Stimulated activated effector memory CD8-positive, alpha-beta T cell treated with anti-CD3 and anti-CD28 coated beads, Interleukin-12 subunit alpha, Interleukin-12 subunit beta, amount 100 ng/mL, for 72 hours (primary cell): ENCODE results near the gene SLFN11.

Source experiments
- ATAC-seq: fragments of 150-1000 bp; cut with Tn5 transposase; 2 replicates; pipeline ENCODE4 v1.10.0; 2021
- DNase-seq, 2 donors: peaks; one replicate each; pipeline ENCODE4 v3.0.0; 2021 to 2022; ENCODE audit warnings: low spot score in 2 of 2
- H3K27ac Mint-ChIP-seq: one replicate; pipeline ENCODE4 v1.8.0; 2022; ENCODE audit warnings: mild to moderate bottlenecking, mixed read lengths
- H3K36me3 Mint-ChIP-seq: one replicate; pipeline ENCODE4 v1.8.0; 2022; ENCODE audit warnings: mild to moderate bottlenecking, mixed read lengths
- H3K4me1 Mint-ChIP-seq: one replicate; pipeline ENCODE4 v1.8.0; 2022; ENCODE audit warnings: mixed read lengths
- H3K4me3 Mint-ChIP-seq: one replicate; pipeline ENCODE4 v1.8.0; 2022; ENCODE audit warnings: mild to moderate bottlenecking, mixed read lengths
- H3K9me3 Mint-ChIP-seq: one replicate; pipeline ENCODE4 v1.8.0; 2022; ENCODE audit warnings: mixed read lengths

The SLFN11 gene

DNA sequence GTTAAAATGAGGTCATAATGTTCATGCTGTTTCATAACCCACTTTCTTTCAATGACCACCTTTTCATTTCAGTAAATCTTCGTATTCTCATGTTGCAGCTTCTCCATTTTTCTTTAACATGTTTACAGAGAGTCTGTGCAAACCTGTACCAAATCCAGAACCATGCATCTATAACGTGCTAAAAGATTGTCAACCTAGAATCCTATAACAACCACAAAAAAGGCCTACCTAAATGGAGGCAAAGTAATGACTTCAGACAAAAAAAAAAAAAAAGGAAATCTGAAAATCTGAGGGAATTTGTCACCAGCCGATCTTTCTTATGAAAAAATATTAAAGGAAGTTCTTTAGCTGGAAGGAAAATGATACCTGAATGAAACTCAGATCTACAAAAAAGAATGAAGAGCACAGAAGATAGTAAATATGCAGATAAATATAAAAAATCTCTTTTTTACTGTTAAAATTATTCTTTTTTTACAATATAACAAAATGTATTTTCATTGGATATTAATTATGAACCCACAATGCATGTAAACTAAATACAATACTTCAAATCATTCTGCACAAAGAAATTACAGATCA lies 1.4 kb upstream of the SLFN11 start:
- ATAC-seq (no peak), DNase-seq (no peak)
- Mint-ChIP-seq H3K36me3 (peaks cover 49% of the 10 kb centered on the region), H3K9me3 (peaks cover 10% of the 10 kb centered on the region), H3K27ac (peak overlapping the region; percentile 100), H3K4me1 (peaks cover 49% of the 10 kb centered on the region), H3K4me3 (peak overlapping the region; percentile 99)

DNA sequence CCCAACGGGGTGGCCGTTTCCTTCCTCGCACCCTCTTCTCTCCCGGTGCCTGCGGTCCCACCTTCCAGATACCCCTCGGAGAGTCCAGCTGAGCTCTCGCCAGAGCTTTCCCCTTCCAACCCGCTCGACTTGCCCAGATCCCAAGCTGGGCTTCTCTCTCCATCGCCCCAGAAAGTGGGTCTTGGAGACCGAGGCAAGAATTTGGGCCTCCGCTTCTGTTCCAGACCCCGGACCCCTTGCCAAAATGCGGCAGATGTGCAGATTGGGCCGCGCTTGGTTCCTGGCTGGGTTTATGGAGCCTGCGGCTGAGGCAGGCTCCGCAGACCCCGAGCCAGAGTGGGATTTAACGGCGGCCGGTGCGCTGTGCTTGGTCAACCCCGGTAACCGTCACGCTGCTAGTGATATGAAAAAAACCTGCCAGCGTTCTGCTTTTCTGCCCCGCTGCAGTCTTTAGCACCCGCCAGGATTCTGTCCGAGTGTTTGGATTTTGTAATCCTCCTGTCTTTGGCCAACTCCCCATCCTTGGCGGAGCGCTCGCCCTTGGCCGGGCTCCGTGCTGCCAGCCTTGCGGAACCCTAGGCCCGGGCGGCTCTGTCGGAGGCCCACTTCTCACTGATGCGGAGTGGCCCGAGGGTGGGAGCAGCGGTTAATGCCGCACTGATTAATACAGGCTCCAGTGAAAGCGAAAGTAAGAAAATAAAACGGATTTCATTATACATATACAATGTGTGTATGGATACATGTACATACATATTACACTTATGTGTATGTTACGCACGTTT lies 754 bp upstream of the SLFN11 start:
- H3K4me3 Mint-ChIP-seq: peak overlapping the region; percentile 99
- DNase-seq: peak; percentile 43 to 85
- H3K27ac Mint-ChIP-seq: peak overlapping the region; percentile 100
- peaks cover 55% of the 10 kb centered on the region for H3K4me1 Mint-ChIP-seq
- peak; percentile 80 for ATAC-seq
- H3K36me3 Mint-ChIP-seq: peaks cover 55% of the 10 kb centered on the region
- peaks cover 10% of the 10 kb centered on the region for H3K9me3 Mint-ChIP-seq

DNA sequence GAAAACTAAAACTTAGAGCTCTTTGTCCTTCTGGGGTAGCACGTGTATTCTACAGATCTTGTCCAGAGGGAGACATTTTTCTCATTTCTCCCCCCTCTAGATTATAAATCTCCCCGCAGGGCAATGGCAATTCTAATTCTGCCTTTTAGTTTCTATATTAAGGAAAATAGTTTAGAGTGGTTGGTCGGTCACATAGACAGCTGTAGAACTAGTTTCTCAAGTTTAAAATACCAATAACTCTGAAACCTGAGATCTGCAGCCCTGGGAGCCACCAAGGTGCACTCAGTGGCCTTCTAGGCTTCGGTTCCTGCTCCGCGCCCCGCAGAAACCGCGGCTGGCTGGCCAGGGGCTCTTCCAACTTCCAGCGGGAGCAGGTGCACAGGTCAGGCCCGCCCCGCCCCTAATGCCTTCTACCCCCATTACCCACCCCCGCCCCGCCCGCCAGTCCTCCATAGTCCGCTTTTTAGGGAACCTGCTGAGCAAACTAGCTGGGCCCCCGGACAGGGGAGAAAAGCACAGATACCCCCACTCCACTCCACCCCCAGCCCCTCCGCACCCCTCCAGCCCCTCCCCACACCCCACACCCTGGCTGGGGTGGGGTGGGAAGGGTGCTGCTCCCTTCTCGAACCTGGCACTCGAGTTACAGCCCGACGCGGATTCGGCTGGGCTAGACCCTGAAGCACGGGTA lies 431 bp downstream of the SLFN11 start:
- peak; percentile 4 for ATAC-seq

DNA sequence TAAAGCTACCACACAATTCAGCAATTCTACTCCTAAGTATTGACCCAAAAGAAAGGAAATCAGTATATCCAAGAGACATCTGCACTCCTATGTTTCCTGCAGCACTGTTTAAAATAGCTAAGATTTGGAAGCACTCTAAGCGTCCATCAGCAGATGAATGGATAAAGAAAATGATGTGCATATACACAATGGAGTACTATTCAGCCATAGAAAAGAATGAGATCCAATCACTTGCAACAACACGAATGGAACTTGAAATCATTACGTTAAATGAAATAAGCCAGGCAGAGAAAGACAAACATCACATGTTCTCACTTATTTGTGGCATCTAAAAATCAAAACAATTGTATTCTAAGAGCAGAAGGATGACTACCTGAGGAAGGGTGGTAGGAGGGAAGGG lies 1.5 kb downstream of the SLFN11 start:
- Mint-ChIP-seq H3K27ac (peak overlapping the region; percentile 24), H3K4me3 (peak overlapping the region; percentile 99), H3K4me1 (peaks cover 67% of the 10 kb centered on the region), H3K36me3 (peaks cover 78% of the 10 kb centered on the region), H3K9me3 (peaks cover 10% of the 10 kb centered on the region)
- ATAC-seq (no peak), DNase-seq (no peak)

More for the DNA sequence above, 431 bp downstream of the SLFN11 start:
- Mint-ChIP-seq H3K36me3 (peaks cover 67% of the 10 kb centered on the region), H3K4me1 (peaks cover 66% of the 10 kb centered on the region), H3K4me3 (peak overlapping the region; percentile 99), H3K27ac (peak overlapping the region; percentile 100), H3K9me3 (peaks cover 10% of the 10 kb centered on the region)
- peak; percentile 14 to 71 for DNase-seq

DNA sequence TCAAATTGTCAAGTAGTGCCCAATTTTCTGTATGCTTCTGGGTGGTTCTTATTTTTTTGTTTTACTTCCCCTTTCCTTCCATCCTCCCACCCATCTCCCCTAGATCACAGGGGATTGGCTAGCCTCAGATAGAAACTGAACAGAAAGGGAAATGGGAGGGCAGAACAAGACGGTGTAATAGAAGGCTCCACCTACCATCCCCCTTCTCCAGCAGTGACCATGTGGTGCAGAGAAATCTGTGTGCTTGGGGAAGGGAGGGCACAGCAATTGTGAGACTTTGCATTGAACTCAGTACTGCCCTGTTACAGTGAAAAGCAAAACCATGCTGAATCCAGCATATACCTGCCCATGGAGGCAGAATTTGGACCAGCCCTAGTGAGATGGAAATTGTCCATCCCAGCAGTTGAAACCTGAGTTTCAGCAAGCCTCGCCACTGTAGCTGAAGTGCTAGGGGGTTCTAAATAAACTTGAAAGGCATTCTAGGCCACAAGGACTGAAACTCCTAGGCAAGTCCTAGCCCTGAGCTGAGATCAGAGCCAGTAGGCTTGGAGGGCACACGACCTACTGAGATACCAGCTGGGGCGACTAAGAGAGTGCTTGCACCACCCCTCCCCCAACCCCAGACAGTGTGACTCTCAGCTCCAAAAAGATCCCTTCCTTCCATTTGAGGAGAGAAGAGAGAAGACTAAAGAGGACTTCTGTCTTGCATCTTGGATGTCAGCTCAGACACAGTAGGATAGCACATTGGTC lies 5.2 kb downstream of the SLFN11 start:
- no peak for DNase-seq
- H3K4me3 Mint-ChIP-seq: peak overlapping the region; percentile 18
- H3K27ac Mint-ChIP-seq: no peak overlapping the region
- H3K36me3 Mint-ChIP-seq: peaks cover 100% of the 10 kb centered on the region
- ATAC-seq: peak; percentile 87
- peaks cover 10% of the 10 kb centered on the region for H3K9me3 Mint-ChIP-seq
- H3K4me1 Mint-ChIP-seq: peaks cover 78% of the 10 kb centered on the region

DNA sequence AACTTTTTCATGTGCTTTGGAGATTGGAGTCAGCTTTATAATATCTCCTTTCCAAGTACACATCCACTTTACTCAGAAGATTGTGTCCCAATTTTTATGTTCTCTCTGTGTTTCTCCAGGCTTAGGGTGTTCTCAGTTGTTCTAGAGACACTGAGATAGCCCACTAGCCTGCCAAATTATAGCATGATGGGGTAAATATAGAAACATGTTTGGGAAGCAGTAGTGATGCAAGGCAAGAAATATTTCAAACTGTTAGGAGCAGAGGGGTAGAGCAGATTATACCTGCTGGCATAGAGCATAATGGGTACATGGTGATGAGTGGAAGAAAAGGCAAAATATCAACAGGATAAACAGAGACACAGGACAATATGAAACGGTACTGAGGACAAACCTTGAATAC lies 12.4 kb downstream of the SLFN11 start:
- DNase-seq (no peak), ATAC-seq (no peak)
- Mint-ChIP-seq H3K36me3 (peaks cover 100% of the 10 kb centered on the region), H3K27ac (peak overlapping the region; percentile 23), H3K4me3 (no peak overlapping the region), H3K4me1 (peaks cover 48% of the 10 kb centered on the region), H3K9me3 (no peaks in the 10 kb centered on the region)

DNA sequence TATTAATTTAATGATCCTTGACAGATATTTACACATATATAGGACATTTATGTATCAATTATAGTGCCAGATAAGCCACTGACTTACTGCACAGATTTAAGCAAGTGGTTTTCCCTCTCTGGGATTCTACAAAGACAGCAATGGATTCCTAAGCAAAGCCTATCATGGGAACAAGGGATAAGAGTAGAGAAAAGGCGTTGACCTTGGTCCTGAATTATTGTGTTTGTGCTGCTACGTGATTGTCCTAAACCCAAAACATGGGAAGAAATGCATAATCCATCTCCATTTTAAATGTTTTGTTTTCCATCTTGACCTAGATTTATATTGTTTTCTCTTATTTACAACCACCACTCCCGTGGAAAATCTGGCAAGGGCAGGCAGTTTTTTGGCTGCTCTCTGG lies 14.0 kb downstream of the SLFN11 start:
- H3K27ac Mint-ChIP-seq: no peak overlapping the region
- H3K4me1 Mint-ChIP-seq: peaks cover 43% of the 10 kb centered on the region
- no peaks in the 10 kb centered on the region for H3K9me3 Mint-ChIP-seq
- no peak for ATAC-seq
- peaks cover 100% of the 10 kb centered on the region for H3K36me3 Mint-ChIP-seq
- no peak overlapping the region for H3K4me3 Mint-ChIP-seq
- no peak for DNase-seq

DNA sequence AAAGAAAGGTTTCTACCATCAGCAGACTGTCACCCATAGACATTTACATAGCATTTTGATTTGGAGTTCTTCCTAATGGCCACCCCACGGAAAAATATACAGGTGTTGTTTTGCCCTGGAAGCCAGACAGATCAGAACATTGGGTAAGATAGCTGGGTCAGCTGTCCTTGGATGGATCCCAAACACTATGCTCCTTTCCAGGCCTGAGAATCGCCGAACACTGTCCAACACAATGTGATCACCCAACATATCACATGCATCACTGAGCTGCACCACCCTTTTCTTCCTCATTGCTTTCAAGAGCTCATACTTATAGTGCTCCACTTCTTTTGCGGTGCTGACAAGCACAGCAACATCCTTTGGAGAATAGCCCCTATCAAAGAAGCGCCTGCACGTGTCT lies 21.1 kb downstream of the SLFN11 start:
- ATAC-seq (no peak), DNase-seq (no peak)
- peaks cover 16% of the 10 kb centered on the region for H3K4me1 Mint-ChIP-seq
- H3K4me3 Mint-ChIP-seq: no peak overlapping the region
- no peaks in the 10 kb centered on the region for H3K9me3 Mint-ChIP-seq
- no peak overlapping the region for H3K27ac Mint-ChIP-seq
- peaks cover 88% of the 10 kb centered on the region for H3K36me3 Mint-ChIP-seq

DNA sequence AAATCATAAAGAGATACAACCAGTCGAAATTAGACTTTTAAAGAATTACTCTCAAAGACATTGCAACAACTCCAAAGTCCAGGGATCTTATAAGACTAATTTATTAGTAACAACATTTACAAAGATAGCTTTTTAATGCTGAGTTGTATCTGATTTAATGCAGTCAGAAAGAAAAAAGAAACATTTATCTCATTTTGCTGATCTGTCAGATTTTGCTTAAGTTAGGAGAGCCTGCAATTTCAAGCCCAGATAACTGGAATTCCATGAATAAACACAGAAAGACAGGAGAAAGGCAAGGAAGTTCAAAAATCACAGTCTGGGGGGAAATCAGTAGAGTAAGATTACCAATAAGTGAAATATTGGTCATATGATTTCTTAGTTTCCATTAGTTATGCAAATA lies 22.9 kb downstream of the SLFN11 start:
- Mint-ChIP-seq H3K4me1 (peaks cover 24% of the 10 kb centered on the region), H3K9me3 (no peaks in the 10 kb centered on the region), H3K4me3 (no peak overlapping the region), H3K36me3 (peaks cover 78% of the 10 kb centered on the region), H3K27ac (no peak overlapping the region)
- ATAC-seq (no peak), DNase-seq (no peak)

DNA sequence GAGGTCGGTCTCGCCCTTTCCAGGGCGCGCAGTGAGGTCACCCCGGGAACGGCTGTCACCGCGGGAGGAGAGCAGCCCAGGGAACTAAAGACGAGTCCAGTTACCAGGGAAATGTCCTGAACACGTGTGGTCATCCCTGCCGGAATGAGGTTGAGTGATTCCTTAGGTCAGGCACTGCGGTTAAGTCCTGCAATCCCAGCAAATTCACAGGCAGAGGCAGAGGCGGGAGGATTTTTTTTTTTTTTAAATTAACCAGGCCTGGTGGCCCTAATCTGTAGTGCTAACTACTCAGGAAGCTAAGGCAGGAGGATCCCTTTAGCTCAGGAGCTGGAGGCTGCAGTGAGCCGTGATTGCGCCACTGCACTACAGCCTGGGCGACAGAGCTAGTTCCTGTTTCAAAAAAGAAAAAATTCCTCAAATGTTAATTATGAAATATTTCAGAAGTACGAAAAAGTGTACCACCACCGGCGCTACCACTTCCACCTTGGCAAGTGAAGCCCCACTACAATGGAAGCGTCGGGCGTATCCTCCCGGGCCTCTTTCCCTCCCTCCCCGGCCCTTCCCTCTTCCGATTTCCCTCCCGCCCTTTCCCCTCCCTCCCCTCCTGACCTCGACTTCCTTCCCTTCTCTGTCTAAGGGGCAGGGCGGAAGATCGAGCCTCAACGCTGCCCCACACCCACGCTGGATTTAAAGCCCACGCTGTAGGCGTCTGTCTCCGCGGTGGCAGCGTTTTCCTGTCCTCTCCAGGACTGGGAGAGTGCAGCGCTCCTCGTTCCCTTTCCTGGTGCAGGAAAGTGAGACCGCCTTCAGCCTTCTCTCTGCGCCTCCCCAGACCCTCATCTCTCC lies 27.3 kb downstream of the SLFN11 start:
- peaks cover 35% of the 10 kb centered on the region for H3K36me3 Mint-ChIP-seq
- H3K27ac Mint-ChIP-seq: peak overlapping the region; percentile 93
- peak overlapping the region; percentile 85 for H3K4me3 Mint-ChIP-seq
- ATAC-seq (peak; percentile 63), DNase-seq (peak in 1 of 2 donors; percentile 53)
- no peaks in the 10 kb centered on the region for H3K9me3 Mint-ChIP-seq
- peaks cover 33% of the 10 kb centered on the region for H3K4me1 Mint-ChIP-seq

DNA sequence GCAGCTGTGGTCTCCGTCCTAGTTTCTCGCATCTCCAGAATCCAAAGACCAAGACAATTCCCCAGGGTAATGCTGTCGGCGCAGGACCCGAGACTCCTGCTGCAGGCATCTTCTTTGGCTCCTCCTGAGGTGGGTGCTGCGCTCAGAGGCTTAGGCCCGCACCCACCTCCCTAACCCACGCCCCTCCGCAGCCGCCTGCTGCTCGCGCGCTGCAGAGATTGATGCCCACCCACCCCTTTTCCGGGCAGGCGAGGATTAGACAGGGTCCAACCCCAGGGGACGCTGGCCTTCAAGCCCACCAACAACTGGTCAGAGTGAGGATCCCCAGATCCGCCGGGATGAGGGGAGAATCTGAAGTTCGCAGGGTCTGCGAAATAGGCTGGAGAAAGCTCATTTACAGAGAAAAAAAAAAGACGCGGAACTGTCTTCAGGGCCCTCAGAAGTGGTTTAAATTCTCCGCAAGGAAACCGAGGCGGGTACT lies 27.9 kb downstream of the SLFN11 start:
- peaks cover 28% of the 10 kb centered on the region for H3K36me3 Mint-ChIP-seq
- H3K27ac Mint-ChIP-seq: peak overlapping the region; percentile 93
- no peak for ATAC-seq

DNA sequence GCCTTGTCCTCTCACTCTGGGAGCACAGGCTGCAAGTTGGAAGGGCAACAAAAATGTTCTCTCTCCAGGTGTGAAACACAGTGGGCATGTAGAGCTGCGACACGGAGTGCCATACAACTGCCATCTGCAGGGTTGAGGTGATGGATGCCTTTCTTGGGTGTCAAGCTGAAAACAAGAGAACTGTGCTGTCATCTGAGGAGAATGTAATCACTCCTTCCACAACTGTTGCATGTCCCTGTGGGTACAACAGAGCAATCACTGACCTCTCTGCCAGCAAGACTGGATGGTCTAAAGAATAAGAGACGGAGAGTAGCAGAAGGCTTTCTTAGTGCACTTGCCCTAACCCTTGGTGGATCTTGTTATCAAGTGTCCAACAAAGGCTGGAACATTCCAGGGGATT lies 29.2 kb downstream of the SLFN11 start:
- H3K27ac Mint-ChIP-seq: no peak overlapping the region
- ATAC-seq (no peak), DNase-seq (no peak)
- peaks cover 33% of the 10 kb centered on the region for H3K4me1 Mint-ChIP-seq
- H3K9me3 Mint-ChIP-seq: peaks cover 4% of the 10 kb centered on the region
- peaks cover 17% of the 10 kb centered on the region for H3K36me3 Mint-ChIP-seq
- H3K4me3 Mint-ChIP-seq: no peak overlapping the region

More for the DNA sequence above, 27.9 kb downstream of the SLFN11 start:
- Mint-ChIP-seq H3K4me1 (peaks cover 33% of the 10 kb centered on the region), H3K9me3 (peaks cover 2% of the 10 kb centered on the region), H3K4me3 (peak overlapping the region; percentile 85)
- no peak for DNase-seq

DNA sequence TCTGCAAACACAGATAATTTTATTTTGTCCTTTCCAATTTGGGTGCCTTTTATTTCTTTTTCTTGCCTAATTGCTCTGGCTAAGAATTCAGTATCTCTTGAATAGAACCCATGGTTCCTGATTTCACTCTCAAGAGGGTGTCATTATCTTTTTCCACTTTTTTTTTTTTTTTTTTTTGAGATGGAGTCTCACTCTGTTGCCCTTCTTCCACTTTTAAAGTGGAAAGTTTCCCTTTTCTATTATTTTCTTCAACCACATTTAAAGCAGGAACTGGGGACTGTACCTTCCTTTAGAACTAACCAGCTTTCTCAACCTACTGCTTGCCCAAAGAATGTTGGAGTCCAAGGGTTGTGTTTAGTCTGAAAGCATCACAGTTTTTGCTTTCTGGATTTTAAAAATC lies 31.1 kb downstream of the SLFN11 start:
- peak overlapping the region; percentile 45 for H3K4me3 Mint-ChIP-seq
- peaks cover 8% of the 10 kb centered on the region for H3K36me3 Mint-ChIP-seq
- peaks cover 33% of the 10 kb centered on the region for H3K4me1 Mint-ChIP-seq

DNA sequence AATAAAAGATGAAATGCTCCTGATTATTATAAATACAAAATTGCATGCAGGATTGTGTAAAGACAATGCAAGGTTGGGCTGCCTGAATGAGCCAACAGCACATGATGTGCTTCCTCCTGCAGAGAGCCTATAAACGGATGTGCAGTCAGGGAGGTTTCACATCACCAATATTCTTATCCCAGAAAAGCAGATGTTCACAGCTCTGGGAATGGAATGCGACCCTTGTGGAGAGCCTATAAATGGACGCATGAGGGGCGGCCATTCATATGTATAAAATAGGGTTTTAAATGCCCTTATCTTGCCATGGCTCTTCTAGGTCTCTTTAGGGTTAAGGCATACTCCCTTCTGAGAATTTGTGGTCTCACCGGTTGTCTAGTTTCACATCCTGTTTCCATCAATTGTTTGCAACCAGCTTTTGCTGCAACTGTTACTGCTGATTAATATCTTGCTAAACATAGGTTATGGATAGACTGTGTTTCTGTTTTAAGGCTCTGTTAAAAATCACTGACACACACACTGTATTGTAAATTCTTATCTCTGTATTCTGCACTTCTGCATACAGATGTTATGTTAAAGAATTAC lies 31.9 kb downstream of the SLFN11 start:
- peaks cover 3% of the 10 kb centered on the region for H3K36me3 Mint-ChIP-seq
- DNase-seq (peak in 1 of 2 donors; percentile 72), ATAC-seq (no peak)
- peak overlapping the region; percentile 48 for H3K27ac Mint-ChIP-seq
- peaks cover 27% of the 10 kb centered on the region for H3K4me1 Mint-ChIP-seq
- H3K9me3 Mint-ChIP-seq: peaks cover 4% of the 10 kb centered on the region
- peak overlapping the region; percentile 45 for H3K4me3 Mint-ChIP-seq

More for the DNA sequence above, 31.1 kb downstream of the SLFN11 start:
- ATAC-seq (no peak), DNase-seq (no peak)
- peak overlapping the region; percentile 48 for H3K27ac Mint-ChIP-seq
- peaks cover 4% of the 10 kb centered on the region for H3K9me3 Mint-ChIP-seq
